IMR-90 (cell line): ENCODE measurements around the gene MCF2L2. TPM values are rescaled to one million over a fixed set of nuclear protein-coding genes. Genes with fewer than 3 reads are reported as not detected.

Source experiments
- ATAC-seq: fragments of 200-7000 bp; cut with Tn5 transposase; 2 replicates; pipeline ENCODE4 v1.9.1; 2020; ENCODE audit warnings: low read depth, mild to moderate bottlenecking, moderate library complexity
- BruUV-seq: library from RNA; stranded (reverse); fragments of 400-500 nt; replicated peaks from 2 replicates; lab custom pipeline; 2021; lab: Mats Ljungman, UMichigan
- CTCF ChIA-PET: fragments of 300-600 bp; formaldehyde crosslinking; extraction: SDS; loops from one replicate; lab custom pipeline; 2021; ENCODE audit warnings: antibody characterized with exemption; lab: Yijun Ruan, JAX
- POLR2A ChIA-PET: fragments of 300-600 bp; sonication (Branson Sonifier 250); formaldehyde crosslinking; loops from one replicate; lab custom pipeline; 2022; ENCODE audit warnings: antibody characterized with exemption; ENCODE audit not compliant: unreplicated experiment; lab: Charles Lee
- DNase-seq: peaks from one replicate; pipeline ENCODE4 v3.0.0; 2013
- H2AFZ ChIP-seq: replicated peaks from 2 replicates; pipeline ENCODE3; 2013; ENCODE audit warnings: low read length, mild to moderate bottlenecking; ENCODE audit not compliant: poor library complexity
- H2AK5ac ChIP-seq: 2 replicates; pipeline ENCODE4 v1.6.1; 2013; ENCODE audit warnings: low read depth, low read length, inconsistent platforms
- H2AK9ac ChIP-seq: replicated peaks from 2 replicates; pipeline ENCODE3; 2013; ENCODE audit warnings: mild to moderate bottlenecking, low read depth, low read length, moderate library complexity; ENCODE audit not compliant: poor library complexity
- H2BK120ac ChIP-seq: 2 replicates; pipeline ENCODE4 v1.6.1; 2013; ENCODE audit warnings: low read depth, low read length, inconsistent platforms
- H2BK15ac ChIP-seq: 3 replicates; pipeline ENCODE4 v1.6.1; 2013; ENCODE audit warnings: low read depth, low read length, inconsistent platforms
- H2BK20ac ChIP-seq: 2 replicates; pipeline ENCODE4 v1.6.1; 2013; ENCODE audit warnings: low read depth, mild to moderate bottlenecking, inconsistent platforms, low read length, moderate library complexity
- H2BK5ac ChIP-seq: 2 replicates; pipeline ENCODE4 v1.6.1; 2013; ENCODE audit warnings: mild to moderate bottlenecking, low read depth, low read length, inconsistent platforms; ENCODE audit not compliant: poor library complexity, severe bottlenecking
- H3K14ac ChIP-seq: replicated peaks from 2 replicates; pipeline ENCODE4 v1.6.1; 2013; ENCODE audit warnings: low read depth, low read length, inconsistent platforms
- H3K18ac ChIP-seq: 2 replicates; pipeline ENCODE4 v1.6.1; 2013; ENCODE audit warnings: low read depth, low read length, control low read depth
- H3K23ac ChIP-seq: 2 replicates; pipeline ENCODE4 v1.6.1; 2013; ENCODE audit warnings: low read depth, low read length, inconsistent platforms
- H3K27ac ChIP-seq: 2 replicates; pipeline ENCODE4 v1.5.1; 2013; ENCODE audit warnings: mild to moderate bottlenecking, control low read depth, low read length; ENCODE audit not compliant: insufficient read depth
- H3K27me3 ChIP-seq: 2 replicates; pipeline ENCODE4 v1.6.1; 2013; ENCODE audit warnings: low read length; ENCODE audit not compliant: control insufficient read depth, insufficient read depth
- H3K36me3 ChIP-seq: 2 replicates; pipeline ENCODE4 v1.6.1; 2013; ENCODE audit warnings: low read length, mixed read lengths; ENCODE audit not compliant: control insufficient read depth, insufficient read depth
- H3K4ac ChIP-seq: 2 replicates; pipeline ENCODE4 v1.6.1; 2013; ENCODE audit warnings: low read depth, low read length, inconsistent platforms
- H3K4me1 ChIP-seq: 2 replicates; pipeline ENCODE4 v1.6.1; 2013; ENCODE audit warnings: low read length, mixed read lengths; ENCODE audit not compliant: control insufficient read depth, insufficient read depth
- H3K4me2 ChIP-seq: 2 replicates; pipeline ENCODE4 v1.6.1; 2013; ENCODE audit warnings: low read depth, mild to moderate bottlenecking, control low read depth, low read length, moderate library complexity
- H3K4me3 ChIP-seq: 2 replicates; pipeline ENCODE4 v1.5.1; 2013; ENCODE audit warnings: low read depth, mild to moderate bottlenecking, control low read depth, low read length, moderate library complexity; ENCODE audit not compliant: insufficient read depth
- H3K56ac ChIP-seq: 2 replicates; pipeline ENCODE4 v1.6.1; 2013; ENCODE audit warnings: low read length, inconsistent platforms; ENCODE audit not compliant: insufficient read depth; ENCODE audit errors: extremely low read depth
- H3K79me1 ChIP-seq, 2 experiments: 2 replicates each; pipeline ENCODE4 v1.6.1; 2013; ENCODE audit warnings: low read length in 2 of 2, inconsistent platforms in 1 of 2, low read depth in 1 of 2
- H3K9ac ChIP-seq: 2 replicates; pipeline ENCODE4 v1.6.1; 2013; ENCODE audit warnings: low read depth, low read length, control low read depth
- H3K9me1 ChIP-seq: 2 replicates; pipeline ENCODE4 v1.6.1; 2013; ENCODE audit warnings: low read length, inconsistent platforms; ENCODE audit not compliant: insufficient read depth
- H3K9me3 ChIP-seq: 2 replicates; pipeline ENCODE4 v1.6.1; 2013; ENCODE audit warnings: low read length; ENCODE audit not compliant: control insufficient read depth, insufficient read depth
- H4K20me1 ChIP-seq: 2 replicates; pipeline ENCODE4 v1.6.1; 2013; ENCODE audit warnings: low read length, inconsistent platforms; ENCODE audit not compliant: insufficient read depth
- H4K5ac ChIP-seq: 2 replicates; pipeline ENCODE4 v1.6.1; 2013; ENCODE audit warnings: mild to moderate bottlenecking, low read depth, low read length, control low read depth
- H4K8ac ChIP-seq, 2 experiments: 2 replicates each; pipeline ENCODE4 v1.6.1; 2013; ENCODE audit warnings: low read depth in 2 of 2, low read length in 2 of 2, control low read depth in 1 of 2, inconsistent platforms in 1 of 2
- H4K91ac ChIP-seq: 2 replicates; pipeline ENCODE4 v1.6.1; 2013; ENCODE audit warnings: low read depth, low read length, inconsistent platforms; ENCODE audit not compliant: insufficient read depth
- BHLHE40 ChIP-seq: fragments of 150-350 bp; IDR thresholded peaks from 2 replicates; pipeline ENCODE4 v1.6.1; 2016; ENCODE audit warnings: mild to moderate bottlenecking, low read depth, low read length
- CEBPB ChIP-seq: IDR thresholded peaks from 2 replicates; pipeline ENCODE4 v1.6.1; 2012; ENCODE audit warnings: low read depth, low read length, improper control_type of control experiment
- CHD1 ChIP-seq: IDR thresholded peaks from 2 replicates; pipeline ENCODE4 v1.6.1; 2012; ENCODE audit warnings: low read depth, low read length, improper control_type of control experiment
- CTCF ChIP-seq: conservative IDR thresholded peaks from 2 replicates; pipeline ENCODE4 v1.5.1; 2012; ENCODE audit warnings: mild to moderate bottlenecking, low read depth, low read length, improper control_type of control experiment
- ELK1 ChIP-seq: fragments of 150-350 bp; IDR thresholded peaks from 2 replicates; pipeline ENCODE4 v1.6.1; 2016; ENCODE audit warnings: low read depth, mild to moderate bottlenecking, low read length, moderate library complexity, borderline replicate concordance
- FOS ChIP-seq: fragments of 150-350 bp; IDR thresholded peaks from 2 replicates; pipeline ENCODE4 v1.6.1; 2016; ENCODE audit warnings: low read depth, low read length
- MAFK ChIP-seq: IDR thresholded peaks from 2 replicates; pipeline ENCODE4 v1.6.1; 2012; ENCODE audit warnings: low read depth, low read length, improper control_type of control experiment
- MAZ ChIP-seq: IDR thresholded peaks from 2 replicates; pipeline ENCODE4 v1.6.1; 2012; ENCODE audit warnings: low read depth, mild to moderate bottlenecking, low read length, improper control_type of control experiment, moderate library complexity, borderline replicate concordance
- MXI1 ChIP-seq: IDR thresholded peaks from 2 replicates; pipeline ENCODE4 v1.6.1; 2012; ENCODE audit warnings: low read depth, mild to moderate bottlenecking, low read length, moderate library complexity, borderline replicate concordance
- NFE2L2 ChIP-seq: fragments of 150-350 bp; IDR thresholded peaks from 2 replicates; pipeline ENCODE4 v1.6.1; 2016; ENCODE audit warnings: low read depth, mild to moderate bottlenecking, low read length
- POLR2A ChIP-seq: IDR thresholded peaks from 2 replicates; pipeline ENCODE4 v1.6.1; 2012; ENCODE audit warnings: mild to moderate bottlenecking, low read depth, low read length
- RAD21 ChIP-seq: IDR thresholded peaks from 2 replicates; pipeline ENCODE4 v1.6.1; 2012; ENCODE audit warnings: low read length, improper control_type of control experiment
- RCOR1 ChIP-seq: IDR thresholded peaks from 2 replicates; pipeline ENCODE4 v1.6.1; 2012; ENCODE audit warnings: mild to moderate bottlenecking, low read length, improper control_type of control experiment; ENCODE audit not compliant: insufficient replicate concordance
- RFX5 ChIP-seq: IDR thresholded peaks from 2 replicates; pipeline ENCODE4 v1.8.0; 2012; ENCODE audit warnings: low read depth, mild to moderate bottlenecking, low read length, moderate library complexity
- SMC3 ChIP-seq: fragments of 150-350 bp; IDR thresholded peaks from 2 replicates; pipeline ENCODE4 v1.6.1; 2016; ENCODE audit warnings: low read depth, mild to moderate bottlenecking, antibody characterized with exemption, low read length, moderate library complexity
- USF2 ChIP-seq: fragments of 150-350 bp; IDR thresholded peaks from 2 replicates; pipeline ENCODE4 v1.6.1; 2017; ENCODE audit warnings: mild to moderate bottlenecking, antibody characterized with exemption, low read length, low read depth
- WGBS, 2 experiments: methylation state at CpG; one replicate each; pipeline versions ENCODE4 v1.1.5 to v1.1.7; 2013; ENCODE audit warnings: missing lambda C conversion rate in 2 of 2; ENCODE audit not compliant: insufficient read length in 1 of 2; ENCODE audit errors: extremely low coverage in 2 of 2; 5-methylcytosine and 5-hydroxymethylcytosine counted together
- dilution Hi-C: fragments of 300-500 bp; cut with HindIII; formaldehyde crosslinking; loops from one replicate; pipeline ENCODE4 v1.14.3; 2018; ENCODE audit warnings: low sequenced_read_pairs; ENCODE audit not compliant: unreplicated experiment
- in situ Hi-C: fragments of 300-500 bp; cut with MboI; formaldehyde crosslinking; loops from 3 replicates; pipeline ENCODE4 v1.14.3; 2019; ENCODE audit warnings: low sequenced_read_pairs, inconsistent platforms, mixed read lengths
- intact Hi-C: fragments of 100-400 bp; cut with micrococcal nuclease; formaldehyde crosslinking; loops from 2 replicates; pipeline ENCODE4 v1.10.0; 2022
- polyA plus RNA-seq, 3 experiments: library from polyadenylated mRNA; depleted of rRNA; stranded (reverse); fragments of >200 nt; gene quantifications; 2 replicates each; pipeline ENCODE4 v1.2.3, GENCODE V29; 2012; ENCODE audit warnings: low replicate concordance in 1 of 3
- total RNA-seq: library from RNA; depleted of rRNA; stranded (reverse); fragments of >200 nt; gene quantifications from 2 replicates; pipeline ENCODE4 v1.2.3, GENCODE V29; 2012

Gene MCF2L2
- total and polyA plus RNA-seq, 2 of the 4 experiments (the other 2 are of a cell fraction): under 0.01 TPM; not detected in 1

- intact Hi-C loops: no loop called here
- no peaks in the 10 kb centered on the region for H4K20me1 ChIP-seq
- no peaks in the 10 kb centered on the region for H3K9me1 ChIP-seq
- no peak overlapping the region for H3K4ac ChIP-seq
- no peaks in the 10 kb centered on the region for H3K4me1 ChIP-seq
- no peak overlapping the region for H2BK120ac ChIP-seq
- H3K9me3 ChIP-seq: no peaks in the 10 kb centered on the region
- TF ChIP-seq USF2 (no peak), FOS (no peak), ELK1 (no peak), BHLHE40 (no peak), SMC3 (no peak), CTCF (no peak), MXI1 (no peak), POLR2A (no peak), RFX5 (no peak), MAZ (no peak), RCOR1 (no peak), CHD1 (no peak), NFE2L2 (no peak), MAFK (no peak), RAD21 (no peak), CEBPB (no peak)
- no peak overlapping the region for H4K8ac ChIP-seq
- H2BK20ac ChIP-seq: no peak overlapping the region
- no peak overlapping the region for H4K5ac ChIP-seq
- H4K91ac ChIP-seq: no peak overlapping the region
- H3K18ac ChIP-seq: no peak overlapping the region
- no peak overlapping the region for H3K4me3 ChIP-seq
- no TSS peak for BruUV-seq
- H2AK9ac ChIP-seq: no peak overlapping the region
- DNase-seq (no peak), ATAC-seq (no peak)
- POLR2A ChIA-PET: no interaction called here
- H3K23ac ChIP-seq: no peak overlapping the region
- in situ Hi-C loops: no loop called here
- no peak overlapping the region for H3K27ac ChIP-seq
- 50% methylated on average over 1 of the region's 8 CpGs; no CpG with 5 or more reads in 1 of the 2 experiments for WGBS, 2 experiments
- no peak overlapping the region for H2BK15ac ChIP-seq
- H3K36me3 ChIP-seq: no peaks in the 10 kb centered on the region
- no peak overlapping the region for H2AK5ac ChIP-seq
- no peak overlapping the region for H3K4me2 ChIP-seq
- no peak overlapping the region for H2BK5ac ChIP-seq
- no peak overlapping the region for H2AFZ ChIP-seq
- H3K27me3 ChIP-seq: peaks cover 13% of the 10 kb centered on the region
- H3K14ac ChIP-seq: no peak overlapping the region
- dilution Hi-C loops: no loop called here
- CTCF ChIA-PET: interaction anchor here (0.6 kb wide), 2 partner anchors 8 to 45 kb away, joined by 4 read pairs; no protein-coding TSS in a partner anchor
- no peak overlapping the region for H3K56ac ChIP-seq
- H3K79me1 ChIP-seq: no peaks in the 10 kb centered on the region
- no peak overlapping the region for H3K9ac ChIP-seq
These were observed 49.5 kb upstream of the MCF2L2 start for GRCh38 chr3:183477801-183478456.
